Right renal pelvis (tissue), 4 donors: ENCODE results near the gene OR2W3. TPM values are rescaled to one million over a fixed set of nuclear protein-coding genes. Genes with fewer than 3 reads are reported as not detected.

Experiments
- DNase-seq, 4 donors: peaks; one replicate each; pipeline ENCODE4 v3.0.0-alpha.2; 2013; ENCODE audit warnings: low read depth in 4 of 4, low spot score in 3 of 4, missing footprints in 1 of 4
- polyA plus RNA-seq, 4 donors: library from polyadenylated mRNA; unstranded; fragments of 120-200 nt; gene quantifications; one replicate each; pipeline ENCODE4 v1.2.1, GENCODE V29; 2013; ENCODE audit not compliant: insufficient read length in 4 of 4

Gene OR2W3
- polyA plus RNA-seq, 4 donors, result 0.33 to 0.38 (median 0.36) TPM; not detected in 1

GRCh38 chr1:247914941-247915662, 19.7 kb downstream of the OR2W3 start:
- no peak for DNase-seq

- no peak for DNase-seq
Observed at GRCh38 chr1:247919952-247920351, 24.6 kb downstream of the OR2W3 start, which contains the start of gene OR2T8. Gene OR2T8 (plus strand): TSS chr1:247920252. CDS start chr1:247921018, 766 bp downstream.

DNA sequence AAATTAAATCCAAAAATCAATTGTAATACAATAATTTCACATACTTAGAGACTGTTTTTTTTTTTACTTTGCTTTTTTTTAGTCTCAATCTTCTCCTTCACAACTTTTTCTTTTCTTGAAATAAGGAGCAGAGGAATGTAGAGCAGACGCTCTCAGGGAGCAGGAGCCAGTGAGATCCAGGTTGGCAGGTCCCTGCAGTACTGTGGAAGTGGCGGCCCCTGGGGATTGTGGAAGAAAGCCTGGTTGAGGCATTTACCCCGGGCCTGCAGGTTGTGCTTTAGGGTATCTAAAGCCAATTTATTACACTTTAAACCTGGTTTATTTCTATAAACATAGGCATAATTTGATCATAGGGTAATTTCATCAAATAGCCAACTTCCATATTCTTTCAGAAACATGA, 28.6 kb downstream of the OR2W3 start:
- DNase-seq, result no peak

DNA sequence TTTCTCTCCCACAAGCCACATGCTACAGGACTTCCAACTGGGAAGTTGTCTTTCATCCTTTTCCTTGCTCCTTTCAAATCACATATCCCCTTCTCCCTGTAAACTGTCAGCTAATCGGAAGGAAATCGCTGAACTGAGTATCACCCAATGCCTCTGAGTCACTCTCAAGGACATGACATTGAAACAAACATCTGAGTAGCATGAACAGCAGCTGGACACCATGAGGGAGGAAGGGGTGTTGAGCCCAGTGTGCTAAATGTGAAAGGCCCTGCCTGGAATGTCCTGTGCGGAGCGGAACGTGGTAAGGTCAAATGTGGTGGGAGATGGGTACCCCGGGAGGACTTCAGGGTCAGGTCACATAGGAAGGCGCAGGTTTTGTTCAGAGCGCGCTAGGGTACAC, 29.5 kb downstream of the OR2W3 start, which contains the start of gene OR2AJ1:
TSS of gene OR2AJ1 (plus strand) at position 22 of the 400 bp plus-strand sequence. CDS start 8,880 bp downstream, outside the sequence.
- DNase-seq, result no peak

DNA sequence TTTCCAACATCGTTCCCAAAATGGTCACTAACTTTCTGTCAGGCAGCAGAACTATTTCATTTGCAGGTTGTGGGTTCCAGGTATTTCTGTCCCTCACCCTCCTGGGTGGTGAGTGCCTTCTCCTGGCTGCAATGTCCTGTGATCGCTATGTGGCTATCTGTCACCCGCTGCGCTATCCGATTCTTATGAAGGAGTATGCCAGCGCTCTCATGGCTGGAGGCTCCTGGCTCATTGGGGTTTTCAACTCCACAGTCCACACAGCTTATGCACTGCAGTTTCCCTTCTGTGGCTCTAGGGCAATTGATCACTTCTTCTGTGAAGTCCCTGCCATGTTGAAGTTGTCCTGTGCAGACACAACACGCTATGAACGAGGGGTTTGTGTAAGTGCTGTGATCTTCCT, 38.6 kb downstream of the OR2W3 start:
- DNase-seq, result no peak

DNA sequence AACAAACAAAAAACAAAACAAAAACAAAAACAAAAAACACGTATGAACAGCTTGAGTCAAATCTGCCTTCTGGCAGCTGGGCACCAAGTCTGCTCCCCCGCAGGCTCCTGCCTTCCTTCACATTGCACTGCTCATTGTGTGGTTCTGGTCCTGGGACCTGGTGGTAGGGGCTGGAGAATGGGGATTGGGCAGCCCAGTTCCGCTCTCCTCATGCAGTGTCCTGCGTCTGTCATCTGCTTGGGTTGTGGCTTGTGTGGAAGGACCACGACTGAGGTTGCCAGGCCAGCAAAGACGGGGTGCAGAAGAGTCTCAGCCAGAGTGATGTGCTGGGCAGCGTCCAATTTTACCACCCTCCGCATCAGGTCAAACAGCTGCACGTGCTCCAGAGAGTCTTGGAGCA, 40.4 kb downstream of the OR2W3 start:
- no peak for DNase-seq

DNA sequence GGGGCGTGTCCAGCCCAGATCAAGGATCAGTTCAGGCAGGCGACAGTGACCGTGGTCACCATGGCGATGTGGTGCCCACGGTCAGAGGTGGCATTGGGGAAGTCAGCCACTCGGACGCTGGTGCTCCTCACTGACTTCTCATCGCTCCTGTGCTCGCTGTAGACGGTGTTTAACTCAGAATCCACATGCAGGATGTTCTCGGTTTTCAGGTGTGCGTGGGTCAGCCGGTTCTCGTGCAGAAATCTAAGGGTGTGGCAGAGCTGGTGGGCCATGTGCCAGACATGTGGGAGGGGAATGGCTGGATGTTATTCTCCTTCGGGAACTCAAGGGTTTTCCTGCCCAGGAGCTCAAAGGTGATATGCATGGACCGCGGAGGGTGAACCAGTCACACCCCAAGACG, 41.0 kb downstream of the OR2W3 start:
- no peak for DNase-seq

- peak in 3 of 4 donors; percentile 10 to 39 (median 20) for DNase-seq
Observed at GRCh38 chr1:247936965-247937734, 41.8 kb downstream of the OR2W3 start.

- no peak for DNase-seq
Observed at GRCh38 chr1:247942624-247943023, 47.2 kb downstream of the OR2W3 start.

Other genes starting within 250 kb of the OR2W3 start
- gene OR13G1, start 215.8 kb upstream of the OR2W3 start, polyA plus RNA-seq, result not detected
- gene OR6F1, start 178.9 kb upstream of the OR2W3 start, polyA plus RNA-seq, result not detected
- gene OR14K1, start 157.0 kb upstream of the OR2W3 start, polyA plus RNA-seq, result not detected
- not detected for gene OR14A2, start 147.4 kb upstream of the OR2W3 start, polyA plus RNA-seq
- gene OR1C1, start 135.0 kb upstream of the OR2W3 start, polyA plus RNA-seq, result under 1 TPM in 1 of 4 donors, not detected in 3; 0.17 TPM
- not detected for gene OR14A16, start 71.5 kb upstream of the OR2W3 start, polyA plus RNA-seq
- not detected for gene OR11L1, start 53.7 kb upstream of the OR2W3 start, polyA plus RNA-seq
- gene TRIM58, start 38.4 kb upstream of the OR2W3 start, polyA plus RNA-seq, result 1 to 10 TPM; 1.3 to 2.3 (median 1.4) TPM
- gene OR2T8, start 24.7 kb downstream of the OR2W3 start, polyA plus RNA-seq, result not detected
- not detected for gene OR2AJ1, start 29.3 kb downstream of the OR2W3 start, polyA plus RNA-seq
- gene OR2L8, start 53.3 kb downstream of the OR2W3 start, polyA plus RNA-seq, result not detected
- gene OR2AK2, start 69.6 kb downstream of the OR2W3 start, polyA plus RNA-seq, result not detected
- not detected for gene OR2L5, start 118.1 kb downstream of the OR2W3 start, polyA plus RNA-seq
- gene OR2L2, start 134.5 kb downstream of the OR2W3 start, polyA plus RNA-seq, result under 1 TPM in 3 of 4 donors, not detected in 1; 0.04 to 0.14 (median 0.08) TPM
- not detected for gene OR2L3, start 151.2 kb downstream of the OR2W3 start, polyA plus RNA-seq
- under 1 TPM in 2 of 4 donors, not detected in 2; 0.03 to 0.08 TPM for gene OR2L13, start 199.6 kb downstream of the OR2W3 start, polyA plus RNA-seq
- gene OR2M5, start 249.6 kb downstream of the OR2W3 start, polyA plus RNA-seq, result not detected